OCI-LY3 (cell line): ENCODE results near the gene FSIP1.

Source experiments
- H2AFZ ChIP-seq: fragments of 200-600, 300-600 bp; shearing (Covaris generic); 2 replicates; pipeline ENCODE4 v1.6.0; 2014; ENCODE audit warnings: antibody characterized with exemption, low read depth, low read length
- H3K27ac ChIP-seq: fragments of 200-600, 300-600 bp; sonication (generic); 2 replicates; pipeline ENCODE4 v1.5.1; 2014; ENCODE audit warnings: mild to moderate bottlenecking, low read length, moderate library complexity, mixed read lengths
- H3K27me3 ChIP-seq: fragments of 200-600, 300-600 bp; sonication (generic); 2 replicates; pipeline ENCODE4 v1.6.1; 2014; ENCODE audit warnings: low read depth, low read length, mixed read lengths
- H3K36me3 ChIP-seq: fragments of 200-600, 300-600 bp; sonication (generic); replicated peaks from 2 replicates; pipeline ENCODE3; 2014; ENCODE audit warnings: low read depth, low read length, mixed read lengths
- H3K4me1 ChIP-seq: fragments of 300-600, 200-600 bp; sonication (generic); 2 replicates; pipeline ENCODE4 v1.6.1; 2014; ENCODE audit warnings: low read length, mixed read lengths
- H3K4me2 ChIP-seq: fragments of 200-600, 300-600 bp; sonication (generic); 2 replicates; pipeline ENCODE4 v1.6.1; 2014; ENCODE audit warnings: low read length, mixed read lengths
- H3K4me3 ChIP-seq: fragments of 300-600, 200-600 bp; sonication (generic); 2 replicates; pipeline ENCODE4 v1.5.1; 2014; ENCODE audit warnings: antibody characterized with exemption, mild to moderate bottlenecking, low read length, moderate library complexity
- H3K79me2 ChIP-seq: fragments of 300-600, 200-600 bp; shearing (Covaris generic); 2 replicates; pipeline ENCODE4 v1.6.1; 2014; ENCODE audit warnings: mild to moderate bottlenecking, low read length, mixed read lengths
- H3K9ac ChIP-seq: fragments of 300-600, 200-600 bp; shearing (Covaris generic); 2 replicates; pipeline ENCODE4 v1.6.0; 2014; ENCODE audit warnings: mild to moderate bottlenecking, low read length, moderate library complexity
- H3K9me3 ChIP-seq: fragments of 200-600, 300-600 bp; shearing (Covaris generic); 2 replicates; pipeline ENCODE4 v1.6.1; 2014; ENCODE audit warnings: low read length, mixed read lengths; ENCODE audit not compliant: insufficient read depth
- H4K20me1 ChIP-seq: fragments of 200-600, 300-600 bp; sonication (generic); 2 replicates; pipeline ENCODE4 v1.6.1; 2016; ENCODE audit warnings: low read length, mixed read lengths; ENCODE audit not compliant: insufficient read depth
- CTCF ChIP-seq: fragments of 200-600, 300-600 bp; sonication (generic); IDR thresholded peaks from 2 replicates; pipeline ENCODE4 v1.5.1; 2014; ENCODE audit warnings: antibody characterized with exemption, low read length, low read depth
- EZH2phosphoT487 ChIP-seq: fragments of 200-600 bp; shearing (Covaris generic); IDR thresholded peaks from 2 replicates; pipeline ENCODE4 v1.6.1; 2018; ENCODE audit warnings: antibody characterized with exemption, mixed run types, low read depth

FSIP1 gene

DNA sequence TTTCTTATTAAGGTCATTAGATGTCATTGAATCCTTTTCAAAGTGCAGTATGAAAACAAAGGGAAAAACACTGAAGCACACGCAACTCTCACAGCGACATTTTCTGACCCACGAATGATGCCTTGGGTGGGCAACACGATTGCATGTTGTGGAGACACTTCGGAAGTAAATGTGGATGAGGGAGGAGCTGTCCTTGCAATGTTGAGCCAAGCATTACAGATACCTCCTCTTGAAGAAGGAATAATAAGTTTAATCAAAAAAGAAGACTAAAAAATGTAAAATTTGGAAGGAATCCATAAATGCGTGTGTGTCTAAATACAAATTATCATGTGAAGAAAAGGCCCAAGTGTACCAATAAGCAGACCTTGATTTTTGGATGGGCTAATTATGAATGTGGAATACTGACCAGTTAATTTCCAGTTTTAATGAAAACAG, 184.9 kb downstream of the FSIP1 start:
- Histone ChIP-seq H3K4me1 (peaks cover 15% of the 10 kb centered on the region), H3K4me3 (no peak overlapping the region), H3K27ac (no peak overlapping the region), H3K9ac (no peak overlapping the region), H3K27me3 (no peaks in the 10 kb centered on the region), H2AFZ (no peak overlapping the region), H3K4me2 (no peak overlapping the region), H3K79me2 (no peaks in the 10 kb centered on the region), H3K36me3 (no peaks in the 10 kb centered on the region), H3K9me3 (no peaks in the 10 kb centered on the region), H4K20me1 (no peaks in the 10 kb centered on the region)
- TF ChIP-seq CTCF (no peak), EZH2phosphoT487 (no peak)

DNA sequence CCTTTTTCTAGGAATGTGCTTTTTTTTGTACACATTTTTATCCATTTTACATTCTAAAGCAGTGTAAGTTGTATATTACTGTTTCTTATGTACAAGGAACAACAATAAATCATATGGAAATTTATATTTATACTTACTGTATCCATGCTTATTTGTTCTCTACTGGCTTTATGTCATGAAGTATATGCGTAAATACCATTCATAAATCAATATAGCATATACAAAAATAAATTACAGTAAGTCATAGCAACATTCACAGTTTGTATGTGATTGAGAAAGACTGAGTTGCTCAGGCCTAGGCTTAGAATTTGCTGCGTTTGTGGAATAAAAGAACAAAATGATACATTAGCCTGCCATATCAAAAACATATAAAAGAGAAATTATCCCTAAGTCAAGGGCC, 185.3 kb downstream of the FSIP1 start:
- Histone ChIP-seq H3K27ac (no peak overlapping the region), H3K27me3 (no peaks in the 10 kb centered on the region), H4K20me1 (no peaks in the 10 kb centered on the region), H3K9me3 (no peaks in the 10 kb centered on the region), H3K9ac (no peak overlapping the region), H3K79me2 (no peaks in the 10 kb centered on the region), H3K4me1 (peaks cover 15% of the 10 kb centered on the region), H3K4me3 (no peak overlapping the region), H3K36me3 (no peaks in the 10 kb centered on the region), H2AFZ (no peak overlapping the region), H3K4me2 (no peak overlapping the region)
- no peak for TF ChIP-seq EZH2phosphoT487
- TF ChIP-seq CTCF, result no peak

- Histone ChIP-seq H3K36me3 (no peaks in the 10 kb centered on the region), H3K79me2 (no peaks in the 10 kb centered on the region), H3K9ac (no peak overlapping the region), H3K4me1 (peaks cover 10% of the 10 kb centered on the region), H2AFZ (no peak overlapping the region), H3K9me3 (no peaks in the 10 kb centered on the region), H3K27ac (no peak overlapping the region), H3K27me3 (no peaks in the 10 kb centered on the region), H4K20me1 (no peaks in the 10 kb centered on the region), H3K4me2 (no peak overlapping the region), H3K4me3 (no peak overlapping the region)
- TF ChIP-seq EZH2phosphoT487 (no peak), CTCF (no peak)
Observed at GRCh38 chr15:39596358-39597051, 186.1 kb downstream of the FSIP1 start.

DNA sequence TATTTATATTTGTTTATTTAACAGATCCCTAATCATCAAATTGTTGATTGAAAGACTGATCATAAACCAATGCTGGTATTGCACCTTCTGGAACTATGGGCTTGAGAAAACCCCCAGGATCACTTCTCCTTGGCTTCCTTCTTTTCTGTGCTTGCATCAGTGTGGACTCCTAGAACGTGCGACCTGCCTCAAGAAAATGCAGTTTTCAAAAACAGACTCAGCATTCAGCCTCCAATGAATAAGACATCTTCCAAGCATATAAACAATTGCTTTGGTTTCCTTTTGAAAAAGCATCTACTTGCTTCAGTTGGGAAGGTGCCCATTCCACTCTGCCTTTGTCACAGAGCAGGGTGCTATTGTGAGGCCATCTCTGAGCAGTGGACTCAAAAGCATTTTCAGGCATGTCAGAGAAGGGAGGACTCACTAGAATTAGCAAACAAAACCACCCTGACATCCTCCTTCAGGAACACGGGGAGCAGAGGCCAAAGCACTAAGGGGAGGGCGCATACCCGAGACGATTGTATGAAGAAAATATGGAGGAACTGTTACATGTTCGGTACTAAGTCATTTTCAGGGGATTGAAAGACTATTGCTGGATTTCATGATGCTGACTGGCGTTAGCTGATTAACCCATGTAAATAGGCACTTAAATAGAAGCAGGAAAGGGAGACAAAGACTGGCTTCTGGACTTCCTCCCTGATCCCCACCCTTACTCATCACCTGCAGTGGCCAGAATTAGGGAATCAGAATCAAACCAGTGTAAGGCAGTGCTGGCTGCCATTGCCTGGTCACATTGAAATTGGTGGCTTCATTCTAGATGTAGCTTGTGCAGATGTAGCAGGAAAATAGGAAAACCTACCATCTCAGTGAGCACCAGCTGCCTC, 187.1 kb downstream of the FSIP1 start:
- H3K36me3 ChIP-seq, result no peaks in the 10 kb centered on the region
- no peak overlapping the region for H3K9ac ChIP-seq
- H3K4me3 ChIP-seq, result no peak overlapping the region
- no peaks in the 10 kb centered on the region for H3K27me3 ChIP-seq
- H4K20me1 ChIP-seq, result no peaks in the 10 kb centered on the region
- H3K4me2 ChIP-seq, result no peak overlapping the region
- no peaks in the 10 kb centered on the region for H3K9me3 ChIP-seq
- H3K79me2 ChIP-seq, result no peaks in the 10 kb centered on the region
- H3K4me1 ChIP-seq, result peaks cover 8% of the 10 kb centered on the region
- no peak overlapping the region for H3K27ac ChIP-seq
- H2AFZ ChIP-seq, result no peak overlapping the region
- TF ChIP-seq CTCF (no peak), EZH2phosphoT487 (no peak)
